H4 (cell line): ENCODE data around the gene STK11. TPM values are rescaled to one million over a fixed set of nuclear protein-coding genes. Genes with fewer than 3 reads are reported as not detected.
"Not testable (repeated sequence)": the region's sequence is repeated elsewhere in the genome, so short reads cannot be mapped to it uniquely, and the experiment has no call there.

ENCODE experiments used
- DNase-seq: peaks from one replicate; pipeline ENCODE4 v3.0.0-alpha.2; 2015; ENCODE audit warnings: low spot score
- total RNA-seq: library from RNA; depleted of rRNA; stranded (reverse); fragments of >200 nt; shearing (Covaris generic); gene quantifications from 2 replicates; pipeline ENCODE4 v1.2.3, GENCODE V29; 2014

STK11 gene
- total RNA-seq, 1 experiment from 2014 or later: 17.4 TPM

DNA sequence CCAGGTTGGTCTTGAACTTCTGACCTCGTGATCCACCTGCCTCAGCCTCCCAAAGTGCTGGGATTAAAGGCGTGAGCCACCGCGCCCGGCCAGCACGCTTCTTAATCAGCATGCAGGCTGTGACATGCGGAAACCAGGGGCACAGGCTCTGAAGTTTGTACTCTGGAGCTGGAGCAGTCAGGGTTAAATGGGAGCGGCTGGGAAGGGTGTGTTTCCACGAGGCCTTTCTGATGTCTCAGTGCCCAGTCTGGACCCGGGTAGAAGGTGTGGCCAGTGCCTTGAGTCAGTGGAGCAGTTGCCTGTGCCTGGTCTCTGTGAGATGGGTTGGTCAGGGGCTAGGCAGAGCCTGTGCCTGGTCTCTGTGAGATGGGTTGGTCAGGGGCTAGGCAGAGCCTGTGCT lies 3.3 kb downstream of the STK11 start:
- DNase-seq: not testable (repeated sequence)

DNA sequence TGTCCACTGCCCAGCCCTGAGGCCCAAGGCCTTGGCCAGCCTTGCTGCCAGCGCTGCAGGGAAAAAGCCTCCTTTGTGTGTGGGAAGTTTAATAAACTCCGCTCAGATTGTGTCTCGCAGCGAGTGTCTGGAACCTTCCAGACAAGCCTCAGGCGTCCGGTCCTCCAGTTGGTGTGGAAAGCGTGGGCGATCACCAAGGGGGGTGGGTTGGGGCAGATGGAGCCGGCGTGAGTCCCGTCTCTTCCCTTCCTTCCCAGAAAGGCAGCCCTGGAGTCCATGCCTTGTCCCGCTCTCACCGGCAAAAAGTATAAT lies 4.6 kb downstream of the STK11 start:
- no peak for DNase-seq

DNA sequence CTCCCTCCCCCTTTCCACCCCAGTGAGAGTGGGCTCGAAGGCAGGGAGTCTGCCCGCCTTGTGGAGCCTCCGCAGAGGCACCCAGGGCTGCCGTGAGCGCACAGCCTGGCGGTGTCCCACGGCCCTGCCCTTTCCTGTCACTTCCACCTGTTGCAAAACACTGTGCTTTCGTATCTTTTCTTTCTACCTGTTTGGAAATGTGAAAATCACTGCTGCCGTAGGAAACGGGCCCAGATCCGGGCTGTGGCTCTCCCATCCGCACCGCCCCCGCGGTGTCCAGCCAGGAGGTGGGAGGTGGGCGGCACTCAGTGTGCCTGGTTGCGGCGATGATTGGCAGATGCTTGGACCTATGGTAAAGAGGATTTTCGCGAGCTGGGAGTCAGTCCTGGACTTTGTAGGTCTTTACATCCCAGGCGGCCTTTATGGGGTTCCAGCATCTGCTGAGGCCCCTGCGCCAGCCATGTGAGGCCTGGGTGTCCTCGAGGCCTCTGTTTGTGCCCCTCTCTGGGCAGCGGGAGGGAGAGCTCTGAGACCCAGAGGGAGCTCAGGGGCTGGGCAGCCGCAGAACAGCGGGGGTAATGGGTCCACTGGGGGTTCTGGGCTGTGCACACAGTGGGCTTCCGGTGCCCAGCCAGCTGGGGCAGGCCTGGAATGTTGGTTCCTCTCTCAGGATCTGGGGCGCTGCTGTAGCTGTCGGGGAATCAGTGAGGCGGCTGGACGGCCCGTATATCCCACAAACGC lies 6.1 kb downstream of the STK11 start:
- no peak for DNase-seq

DNA sequence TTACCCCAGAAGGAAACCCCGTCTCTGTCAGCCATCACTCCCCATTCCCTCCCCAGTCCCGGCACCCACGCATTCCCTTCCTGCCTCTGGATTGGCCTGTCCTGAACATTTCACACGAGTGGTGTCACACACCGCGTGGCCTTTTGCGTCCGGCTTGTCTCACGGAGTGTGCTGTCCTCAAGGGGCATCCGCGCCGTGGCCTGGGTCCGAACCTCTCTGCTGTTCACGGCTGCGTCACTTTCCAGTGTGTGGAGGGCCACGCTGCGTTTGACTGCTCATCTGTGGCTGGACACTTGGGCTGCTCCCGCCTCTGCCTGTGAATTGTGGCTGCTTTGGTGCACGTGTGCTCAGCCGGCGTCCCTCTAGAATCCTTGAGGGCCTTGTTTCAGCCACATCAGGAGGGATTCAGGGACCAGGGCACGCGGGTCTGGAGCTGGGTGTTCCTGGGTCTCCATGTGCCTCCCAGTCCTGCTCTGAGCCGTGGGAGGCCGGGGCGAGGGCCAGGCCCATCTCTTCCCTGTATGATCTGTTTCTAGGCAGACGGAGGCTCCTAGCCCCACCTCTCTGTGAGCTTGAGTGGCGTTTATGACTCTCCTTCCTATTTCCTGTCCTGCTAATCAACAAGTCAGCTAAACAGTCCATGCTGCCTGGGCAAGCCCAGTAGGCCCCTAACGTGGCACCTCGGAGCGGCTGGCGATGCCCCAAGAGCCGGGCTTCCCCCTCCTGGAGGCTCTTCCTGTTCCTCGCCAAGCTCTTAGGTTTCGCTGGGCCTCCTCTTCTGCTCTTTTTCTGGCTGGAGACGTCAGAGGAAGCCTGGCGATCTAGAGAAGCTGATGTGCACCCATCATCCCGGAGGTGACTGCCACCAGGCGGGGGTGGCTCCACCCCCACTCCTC lies 8.1 kb downstream of the STK11 start:
- DNase-seq: peak; percentile 38

DNA sequence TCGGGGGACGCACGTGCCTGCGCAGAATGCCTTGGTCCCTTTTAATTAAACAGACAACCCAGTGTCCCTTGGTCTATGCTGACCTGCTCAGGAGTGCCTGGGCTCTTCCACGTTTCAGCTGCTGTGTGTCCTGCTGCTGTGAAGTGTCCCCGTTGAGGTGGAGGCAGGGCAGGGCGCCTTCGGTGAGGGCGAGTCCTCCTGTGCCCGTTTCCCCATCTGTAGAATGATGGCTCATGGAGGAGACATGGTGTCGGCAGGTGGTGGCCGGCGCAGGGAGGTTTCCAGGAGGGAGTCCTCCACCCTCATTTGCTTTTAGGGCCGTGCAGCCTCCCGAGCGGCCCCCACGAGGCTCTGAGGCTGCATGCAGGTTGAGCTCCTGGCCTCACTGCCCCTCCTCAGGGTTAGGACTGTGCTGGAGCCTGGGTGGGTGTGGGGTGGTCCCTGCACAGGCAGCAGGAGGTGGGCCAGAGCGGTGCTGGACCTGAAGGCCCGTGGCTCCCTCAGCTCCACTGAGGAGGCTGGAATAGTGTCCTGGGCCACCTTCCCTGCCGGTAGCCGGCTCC lies 8.8 kb downstream of the STK11 start:
- no peak for DNase-seq

DNA sequence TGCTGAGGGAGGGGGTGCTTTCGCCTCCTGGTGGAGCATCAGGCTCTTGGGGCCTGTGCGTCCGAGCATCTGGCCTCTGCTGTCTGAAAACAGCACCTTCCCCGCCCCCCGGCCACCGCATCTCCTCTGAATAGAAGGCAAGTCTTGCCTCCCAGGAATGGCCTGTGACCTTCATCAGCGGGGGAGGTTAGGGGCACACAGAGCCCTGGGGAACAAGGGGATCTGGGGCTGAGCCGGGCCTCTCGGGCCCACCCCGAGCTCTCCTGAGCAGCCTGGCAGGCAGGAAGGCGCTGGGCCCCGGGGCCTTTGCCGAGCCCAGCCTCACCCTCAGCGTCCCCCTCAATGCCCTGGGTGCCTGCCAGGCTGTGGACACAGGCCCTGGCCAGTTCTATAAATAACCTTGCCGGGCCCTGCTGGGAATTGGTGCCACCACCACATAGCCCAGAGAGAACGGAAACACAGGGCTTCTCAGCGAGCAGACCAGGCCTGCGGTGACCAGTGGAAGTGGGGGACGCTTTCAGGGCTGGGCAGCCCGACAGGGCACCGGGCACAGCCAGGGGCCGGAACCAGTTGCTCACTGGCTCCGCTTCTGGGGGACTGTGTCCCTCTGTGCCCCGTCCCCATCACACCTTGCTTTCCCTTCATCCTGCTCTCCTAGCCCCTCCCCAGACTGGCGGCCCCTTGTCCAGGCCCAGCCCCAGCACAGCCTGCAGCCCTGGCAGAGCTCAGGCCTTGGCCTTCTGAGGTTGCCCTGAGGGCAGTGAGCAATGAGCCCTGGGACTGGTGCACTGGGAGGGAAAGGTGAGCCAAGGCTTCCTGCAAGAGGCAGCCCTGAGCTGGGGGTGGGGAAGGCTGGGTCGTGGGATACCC lies 9.5 kb downstream of the STK11 start:
- peak; percentile 77 for DNase-seq

DNA sequence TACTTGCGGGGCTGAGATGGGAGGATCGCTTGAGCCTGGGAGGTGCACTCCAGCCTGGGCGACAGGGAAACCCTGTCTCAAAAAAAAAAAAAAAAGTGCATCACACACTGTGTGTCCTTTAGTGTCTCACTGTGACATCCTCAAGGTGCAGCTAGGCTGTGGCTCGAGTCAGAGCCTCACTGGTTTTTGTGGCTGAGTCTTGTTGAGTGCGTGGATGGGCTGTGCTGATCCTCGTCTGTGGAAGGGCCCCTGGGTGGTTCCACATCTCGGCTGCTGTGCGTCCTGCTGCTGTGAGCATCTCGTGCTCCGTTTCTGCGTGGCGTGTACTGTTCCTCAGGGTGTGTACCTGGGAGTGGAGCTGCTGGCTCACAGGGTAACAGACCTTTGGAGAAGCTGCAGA lies 11.2 kb downstream of the STK11 start:
- no peak for DNase-seq

DNA sequence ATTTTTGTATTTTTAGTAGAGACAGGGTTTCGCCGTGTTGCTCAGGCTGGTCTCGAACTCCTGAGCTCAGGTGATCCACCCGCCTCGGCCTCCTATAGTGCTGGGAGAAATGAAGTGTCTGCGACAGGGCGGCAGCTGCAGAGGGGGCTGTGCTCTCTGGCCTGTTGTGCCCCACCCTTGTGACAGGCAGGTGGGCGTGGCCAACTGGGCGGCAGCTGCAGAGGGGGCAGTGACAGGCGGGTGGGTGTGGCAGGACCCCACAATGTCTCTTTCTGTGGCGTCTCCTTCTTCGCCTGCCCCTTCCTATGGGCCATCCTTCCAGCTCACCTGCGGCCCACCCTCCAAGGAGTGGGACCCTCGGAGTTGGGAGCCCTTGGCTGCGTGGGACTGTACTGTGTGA lies 11.8 kb downstream of the STK11 start:
- DNase-seq: no peak

DNA sequence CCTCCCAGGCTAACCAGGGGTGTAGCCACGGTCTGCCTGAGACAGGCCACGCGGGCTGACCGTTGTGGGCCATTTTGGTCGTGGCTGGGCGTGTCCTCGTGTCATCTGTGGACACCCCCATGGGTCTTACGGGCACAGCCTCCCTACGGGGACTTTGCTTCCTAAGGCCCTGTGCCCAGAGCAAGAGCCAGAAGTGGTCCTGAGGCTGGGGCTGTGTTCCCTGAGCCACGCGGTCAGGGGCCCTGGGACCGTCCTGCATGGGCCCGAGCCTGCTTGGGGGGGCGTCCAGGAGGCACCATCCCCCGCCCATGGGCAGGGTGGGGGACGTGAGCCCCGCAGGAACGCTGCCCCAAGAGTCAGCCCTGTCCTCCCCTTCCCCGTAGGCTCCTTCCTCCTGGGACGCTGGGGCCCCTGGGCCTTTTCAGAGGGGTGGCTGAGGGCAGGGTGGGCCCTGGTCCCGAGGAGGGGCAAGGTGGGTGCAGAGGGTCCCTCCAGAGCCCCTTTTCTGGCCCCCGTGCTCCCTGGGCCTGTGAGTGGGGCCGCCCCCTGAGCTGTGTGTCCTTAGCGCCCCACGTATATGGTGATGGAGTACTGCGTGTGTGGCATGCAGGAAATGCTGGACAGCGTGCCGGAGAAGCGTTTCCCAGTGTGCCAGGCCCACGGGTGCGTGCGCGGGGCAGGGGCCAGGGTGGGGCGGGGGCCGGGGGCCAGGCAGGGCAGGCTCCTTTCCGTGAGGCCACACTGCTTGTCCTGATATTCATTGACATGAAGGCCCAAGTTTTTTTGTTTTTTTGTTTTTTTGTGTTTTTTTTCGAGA lies 13.4 kb downstream of the STK11 start:
- DNase-seq: no peak

DNA sequence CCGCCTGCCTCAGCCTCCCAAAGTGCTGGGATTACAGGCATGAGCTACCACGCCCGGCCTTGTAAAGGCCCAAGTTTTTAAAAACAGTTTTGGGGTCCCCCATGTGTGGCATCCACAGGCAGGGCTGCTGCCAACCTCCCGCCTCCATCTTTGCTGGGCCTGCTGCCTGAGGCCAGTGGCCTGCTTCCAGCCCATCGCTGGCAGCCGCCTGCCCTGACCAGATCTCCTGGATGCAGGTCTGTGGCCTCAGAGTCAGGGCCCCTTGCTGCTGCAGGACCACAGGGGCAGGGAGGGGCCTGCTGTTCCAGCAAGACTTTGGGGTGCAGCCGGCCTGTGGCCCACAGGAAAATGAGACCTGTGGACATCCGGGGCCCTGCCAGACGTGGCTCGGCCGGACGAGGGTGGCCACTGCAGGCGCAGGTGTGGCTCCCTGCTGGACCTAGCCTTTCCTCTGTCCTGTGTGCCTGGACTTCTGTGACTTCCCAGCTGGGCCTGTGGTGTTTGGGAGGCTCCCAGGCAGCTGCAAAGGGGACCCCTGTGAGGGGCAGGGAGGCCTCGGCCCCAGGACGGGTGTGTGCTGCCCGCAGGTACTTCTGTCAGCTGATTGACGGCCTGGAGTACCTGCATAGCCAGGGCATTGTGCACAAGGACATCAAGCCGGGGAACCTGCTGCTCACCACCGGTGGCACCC lies 14.4 kb downstream of the STK11 start:
- no peak for DNase-seq

DNA sequence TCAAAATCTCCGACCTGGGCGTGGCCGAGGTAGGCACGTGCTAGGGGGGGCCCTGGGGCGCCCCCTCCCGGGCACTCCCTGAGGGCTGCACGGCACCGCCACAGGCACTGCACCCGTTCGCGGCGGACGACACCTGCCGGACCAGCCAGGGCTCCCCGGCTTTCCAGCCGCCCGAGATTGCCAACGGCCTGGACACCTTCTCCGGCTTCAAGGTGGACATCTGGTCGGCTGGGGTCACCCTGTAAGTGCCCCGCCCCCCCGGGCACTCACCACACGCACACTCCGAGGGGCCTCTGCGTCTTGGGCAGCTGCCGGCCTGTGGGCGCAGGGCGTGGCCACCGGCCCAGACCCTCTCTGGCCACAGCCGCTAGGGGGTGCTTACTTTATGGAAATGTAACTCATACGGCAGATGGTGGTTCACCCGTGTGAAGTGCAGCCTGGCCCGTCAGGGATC lies 14.9 kb downstream of the STK11 start:
- no peak for DNase-seq

DNA sequence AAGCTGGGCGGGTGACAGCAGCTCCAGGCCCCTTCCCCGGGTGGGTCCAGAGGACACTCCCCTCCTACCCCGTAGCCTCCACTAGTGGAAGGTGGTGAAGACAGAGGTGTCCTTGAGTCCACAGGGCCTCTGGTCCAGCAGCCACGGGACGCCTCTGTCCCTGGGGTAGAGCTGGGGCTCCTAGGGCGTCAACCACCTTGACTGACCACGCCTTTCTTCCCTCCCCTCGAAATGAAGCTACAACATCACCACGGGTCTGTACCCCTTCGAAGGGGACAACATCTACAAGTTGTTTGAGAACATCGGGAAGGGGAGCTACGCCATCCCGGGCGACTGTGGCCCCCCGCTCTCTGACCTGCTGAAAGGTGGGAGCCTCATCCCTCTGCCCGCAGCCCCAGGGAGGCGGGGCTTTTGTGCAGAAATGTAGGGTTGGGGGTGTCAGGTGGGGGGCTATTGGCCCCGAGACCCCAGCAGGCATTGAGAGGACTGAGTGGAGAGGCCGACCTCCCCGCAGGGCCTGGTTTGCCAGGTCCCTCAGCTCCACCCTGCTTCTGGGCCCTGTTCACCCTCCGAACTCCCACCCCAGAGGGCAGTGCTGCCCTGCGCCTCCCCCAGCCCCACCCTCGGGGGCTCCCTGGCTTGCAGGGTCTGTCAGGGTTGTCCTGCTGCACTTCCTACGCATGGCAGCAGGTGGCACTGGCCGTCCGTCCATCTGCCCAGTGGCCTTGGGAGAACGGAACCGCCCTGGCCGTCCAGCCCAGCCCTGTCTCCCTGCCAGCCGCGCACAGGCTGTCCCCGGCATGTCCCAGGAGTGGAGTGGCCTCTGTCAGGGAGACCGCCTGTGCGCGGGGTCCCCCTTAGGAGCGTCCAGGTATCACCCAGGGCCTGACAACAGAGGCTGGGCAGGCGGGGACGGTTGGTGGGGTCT lies 15.7 kb downstream of the STK11 start:
- DNase-seq: no peak

DNA sequence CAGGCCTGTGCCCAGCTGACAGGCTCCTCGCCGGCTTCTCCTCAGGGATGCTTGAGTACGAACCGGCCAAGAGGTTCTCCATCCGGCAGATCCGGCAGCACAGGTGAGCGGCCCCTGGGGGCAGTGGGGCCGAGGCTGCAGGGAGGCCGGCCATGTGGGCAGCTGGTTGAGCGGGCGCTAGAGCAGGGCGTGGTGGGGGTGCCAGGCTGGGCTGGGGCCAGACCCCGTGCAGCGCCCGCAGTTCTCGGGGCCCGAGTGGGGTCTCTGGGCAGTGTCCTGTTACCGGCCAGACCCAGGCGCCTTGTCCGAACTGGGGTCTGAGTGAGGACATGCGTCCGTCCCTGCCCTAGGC lies 16.3 kb downstream of the STK11 start:
- DNase-seq: no peak

DNA sequence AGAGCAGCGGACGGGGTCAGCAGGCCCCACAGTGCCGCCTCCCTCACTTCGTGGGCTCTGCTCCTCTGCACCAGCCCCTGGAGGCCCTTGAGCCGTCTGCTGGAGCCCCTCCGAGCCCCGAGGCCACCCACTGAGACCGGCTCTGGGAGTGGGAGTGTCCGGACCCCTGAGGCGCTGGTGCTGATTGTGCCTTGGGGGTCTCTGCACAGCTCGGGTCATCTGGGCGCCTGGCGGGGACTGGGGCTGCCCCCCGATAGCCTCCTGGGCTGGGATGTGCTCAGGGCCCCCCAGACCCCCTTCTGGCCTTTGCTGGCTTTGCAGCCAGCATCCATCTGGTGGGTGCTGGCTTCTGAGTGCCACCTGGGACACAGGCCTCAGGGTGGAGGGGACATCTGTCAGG lies 16.8 kb downstream of the STK11 start:
- no peak for DNase-seq

DNA sequence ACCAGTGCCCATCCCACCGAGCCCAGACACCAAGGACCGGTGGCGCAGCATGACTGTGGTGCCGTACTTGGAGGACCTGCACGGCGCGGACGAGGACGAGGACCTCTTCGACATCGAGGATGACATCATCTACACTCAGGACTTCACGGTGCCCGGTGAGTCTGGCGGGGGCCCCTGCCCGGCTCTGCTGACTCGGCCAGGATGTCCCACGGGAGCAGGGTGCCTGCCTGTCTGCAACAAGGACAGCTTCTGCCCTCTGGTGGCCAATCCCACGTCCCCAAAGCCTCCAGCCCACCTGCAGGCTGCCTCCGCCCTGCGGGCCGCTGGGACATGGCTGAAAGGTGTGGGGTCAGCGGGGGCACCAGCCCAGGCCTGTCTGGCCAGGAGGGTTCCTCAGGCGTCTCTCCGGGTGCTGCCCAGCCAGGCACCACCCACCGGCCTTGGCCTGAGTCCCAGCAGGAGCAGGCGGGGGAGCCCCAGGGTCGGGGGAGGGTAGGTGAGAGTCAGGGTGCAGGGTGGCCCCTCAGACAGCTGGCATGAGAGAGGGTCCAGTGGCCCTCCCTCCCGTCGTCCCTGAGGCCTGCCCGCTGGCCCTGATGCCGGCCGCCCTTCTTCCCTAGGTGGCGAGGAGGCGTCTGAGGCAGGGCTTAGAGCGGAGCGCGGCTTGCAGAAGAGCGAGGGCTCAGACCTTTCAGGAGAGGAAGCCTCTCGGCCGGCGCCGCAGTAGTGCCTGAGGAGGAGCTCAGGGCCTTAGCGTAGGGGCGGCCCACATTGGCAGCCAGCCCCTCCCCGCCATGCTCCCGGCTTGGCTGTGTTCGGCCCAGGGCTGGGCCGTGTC lies 17.7 kb downstream of the STK11 start:
- DNase-seq: no peak

DNA sequence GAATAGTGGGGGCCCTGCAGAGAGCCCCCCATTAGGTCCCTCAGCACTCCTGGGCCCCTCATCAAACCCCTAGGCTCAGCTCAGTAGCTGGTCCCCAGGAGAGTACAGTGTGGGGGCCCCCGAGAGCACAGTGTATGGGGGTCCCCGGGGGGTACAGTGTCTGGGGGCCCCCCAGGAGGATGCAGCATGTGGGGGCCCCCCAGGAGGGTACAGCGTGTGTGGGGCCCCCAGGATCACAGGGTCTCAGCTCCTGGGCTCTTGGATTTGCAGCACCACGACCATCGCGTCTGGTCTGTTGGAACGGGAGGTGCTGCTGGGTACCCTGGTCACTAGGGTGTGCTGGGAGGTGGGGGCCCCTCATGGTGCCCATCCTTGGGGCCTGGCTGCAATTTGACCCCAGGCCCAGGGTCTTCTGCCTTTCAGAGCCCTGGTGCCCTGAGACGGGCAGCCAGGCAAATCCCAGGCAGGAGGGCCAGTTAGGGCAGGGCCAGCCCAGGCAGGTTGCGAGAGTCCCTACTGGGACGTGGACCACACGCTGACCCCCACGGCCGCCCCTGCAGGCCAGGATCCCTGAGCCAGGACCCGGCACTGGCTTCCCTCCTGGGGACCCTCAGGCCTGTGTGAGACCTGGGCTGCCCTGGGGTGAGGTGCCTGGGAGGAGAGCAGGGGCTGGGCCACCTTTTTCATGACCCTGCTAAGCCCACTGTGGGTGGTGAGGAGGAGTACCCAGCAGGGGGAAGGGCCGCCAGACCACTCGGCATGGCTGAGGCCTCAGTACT lies 18.7 kb downstream of the STK11 start:
- no peak for DNase-seq

DNA sequence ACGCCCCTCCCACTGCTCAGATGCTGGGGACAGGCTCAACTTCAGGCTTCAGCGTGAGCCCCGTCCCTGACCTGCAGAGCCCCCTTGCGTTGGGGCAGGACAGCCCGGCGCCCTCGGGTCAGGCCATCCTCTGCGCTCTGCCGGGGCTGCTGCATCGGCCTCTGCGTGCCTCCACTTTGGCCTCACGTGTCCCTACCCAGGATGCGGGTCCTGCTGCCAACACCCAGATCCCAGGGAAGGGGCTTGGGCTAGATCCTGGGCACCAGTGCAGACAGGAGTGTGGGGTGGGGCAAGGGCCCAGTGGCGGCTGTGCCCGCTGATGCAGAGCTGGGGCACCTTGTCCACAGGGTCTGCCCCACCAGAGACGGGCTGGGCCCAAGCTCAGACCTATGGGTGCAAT lies 19.3 kb downstream of the STK11 start:
- DNase-seq: no peak
